Hepatic stellate cell (primary cell): ENCODE data around the gene C9orf72.
A peak's percentile ranks its signal among the peaks of the same experiment; 100 is the strongest.

Source experiments
- DNase-seq: peaks from one replicate; pipeline ENCODE4 v3.0.0; 2011; ENCODE audit warnings: low spot score

The C9orf72 gene

GRCh38 chr9:27539479-27540441 lies 33.5 kb downstream of the C9orf72 start:
- DNase-seq, result peak; percentile 24

- no peak for DNase-seq
These were observed 34.6 kb downstream of the C9orf72 start for GRCh38 chr9:27538647-27539046.

- no peak for DNase-seq
These were observed 35.5 kb downstream of the C9orf72 start for GRCh38 chr9:27537756-27538155.

GRCh38 chr9:27537027-27537435 lies 36.2 kb downstream of the C9orf72 start:
- no peak for DNase-seq

GRCh38 chr9:27536168-27536567 lies 37.1 kb downstream of the C9orf72 start:
- no peak for DNase-seq

GRCh38 chr9:27535701-27536118 lies 37.6 kb downstream of the C9orf72 start:
- no peak for DNase-seq

GRCh38 chr9:27534658-27535209 lies 38.5 kb downstream of the C9orf72 start:
- DNase-seq, result no peak

- no peak for DNase-seq
These were observed 39.1 kb downstream of the C9orf72 start for GRCh38 chr9:27534131-27534530.

- DNase-seq, result no peak
These were observed 40.0 kb downstream of the C9orf72 start for GRCh38 chr9:27533311-27533710.

GRCh38 chr9:27532046-27532445 lies 41.2 kb downstream of the C9orf72 start:
- DNase-seq, result no peak

- no peak for DNase-seq
These were observed 42.1 kb downstream of the C9orf72 start for GRCh38 chr9:27530915-27531755.

GRCh38 chr9:27529316-27530278 lies 43.7 kb downstream of the C9orf72 start, which contains the start of gene MOB3B:
Gene MOB3B, minus strand, starts transcription at chr9:27529814. Its CDS starts 74,264 bp downstream, at chr9:27455550.
- peak; percentile 66 for DNase-seq

GRCh38 chr9:27528886-27529315 lies 44.4 kb downstream of the C9orf72 start:
- DNase-seq, result peak; percentile 18

GRCh38 chr9:27528076-27528885 lies 45.0 kb downstream of the C9orf72 start:
- peak; percentile 26 for DNase-seq

- DNase-seq, result no peak
These were observed 45.6 kb downstream of the C9orf72 start for GRCh38 chr9:27527702-27528075.

GRCh38 chr9:27524236-27524635 lies 49.0 kb downstream of the C9orf72 start, which contains the start of gene IFNK:
Gene IFNK, plus strand, starts transcription at chr9:27524290. Its CDS starts 47 bp downstream, at chr9:27524337.
- no peak for DNase-seq

GRCh38 chr9:27523141-27523540 lies 50.1 kb downstream of the C9orf72 start:
- DNase-seq, result no peak

- DNase-seq, result no peak
These were observed 52.3 kb downstream of the C9orf72 start for GRCh38 chr9:27520986-27521385.

GRCh38 chr9:27519466-27520465 lies 53.5 kb downstream of the C9orf72 start:
- no peak for DNase-seq
